Measurements from ENCODE around the gene ZNF839.
A peak's percentile ranks its signal among the peaks of the same experiment; 100 is the strongest.
"Not testable (repeated sequence)": the region's sequence is repeated elsewhere in the genome, so short reads cannot be mapped to it uniquely, and the experiment has no call there.

Gene ZNF839

GRCh38 chr14:102319351-102320032, at the start of gene ZNF839:
Gene ZNF839, plus strand, starts transcription at chr14:102319746. Its CDS starts 20 bp downstream, at chr14:102319766.
- DNase-seq, result peak; percentile 95

DNA sequence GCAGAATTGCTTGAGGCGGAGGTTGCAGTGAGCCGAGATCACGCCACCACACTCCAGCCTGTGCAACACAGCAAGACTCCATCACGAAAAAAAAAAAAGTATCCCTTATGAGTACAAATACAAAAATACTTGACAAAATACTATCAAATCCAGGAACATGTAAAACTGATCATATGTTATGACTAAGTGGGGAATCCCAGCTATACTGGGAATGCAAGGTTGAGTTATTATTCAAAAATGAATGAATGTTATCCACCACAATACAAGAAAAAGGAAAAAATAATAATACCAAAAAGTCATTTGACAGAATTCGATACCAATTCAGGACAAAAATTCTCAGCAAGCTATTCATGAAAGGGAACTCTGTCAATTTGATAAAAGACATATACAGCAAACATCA, 47.2 kb upstream of the ZNF839 start:
- no peak for DNase-seq

DNA sequence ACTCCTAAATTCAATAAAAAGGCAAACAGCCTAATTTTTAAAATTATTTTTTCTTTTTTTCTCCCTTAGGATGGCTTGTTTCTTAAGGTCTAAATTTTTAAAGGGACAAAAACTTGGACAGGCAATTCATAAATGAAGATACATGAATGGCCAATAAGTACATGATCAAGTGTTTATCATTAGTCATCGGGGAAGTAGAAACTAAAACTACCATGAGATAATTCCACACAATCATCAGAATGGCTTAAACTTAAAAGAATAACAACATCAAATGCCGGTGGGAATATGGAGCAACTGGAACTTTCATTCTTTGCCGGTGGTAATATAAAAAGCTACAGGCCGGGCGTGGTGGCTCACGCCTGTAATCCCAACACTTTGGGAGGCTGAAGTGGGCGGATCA, 43.7 kb upstream of the ZNF839 start:
- no peak for DNase-seq

DNA sequence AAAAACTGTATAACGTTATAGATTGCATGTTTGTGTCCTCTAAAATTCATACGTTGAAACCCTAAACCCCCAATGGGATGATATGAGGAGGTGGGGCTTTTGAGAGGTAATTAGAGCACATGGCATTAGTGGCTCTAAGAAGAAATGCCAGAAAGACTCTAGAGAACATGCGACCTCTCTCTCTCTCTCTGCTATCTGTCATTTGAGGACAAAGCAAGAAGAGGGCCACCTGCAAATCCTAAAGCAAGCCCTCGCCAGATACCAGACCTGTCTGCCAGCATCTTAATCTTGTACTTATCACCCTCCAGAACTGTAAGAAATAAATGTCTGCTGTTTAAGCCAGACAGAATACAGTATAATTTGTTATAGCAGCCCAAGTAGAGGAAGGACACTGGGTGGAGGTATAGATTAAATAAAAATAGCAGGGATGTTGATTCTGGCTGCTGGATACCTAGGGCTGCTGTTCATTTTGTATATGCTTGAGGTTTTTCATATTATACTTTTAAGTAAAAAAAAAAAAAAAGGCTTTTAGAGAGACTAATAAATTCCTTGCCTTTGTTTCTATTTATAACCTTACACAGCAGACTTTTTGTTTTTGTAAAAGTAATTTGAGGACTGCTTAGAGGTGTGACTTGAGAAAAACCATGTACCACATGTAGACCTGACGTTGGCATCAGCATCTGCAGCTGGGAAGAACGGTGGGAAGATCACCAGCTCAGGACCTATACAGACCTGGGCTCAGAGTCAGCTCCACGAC, 41.5 kb upstream of the ZNF839 start:
- DNase-seq, result no peak

DNA sequence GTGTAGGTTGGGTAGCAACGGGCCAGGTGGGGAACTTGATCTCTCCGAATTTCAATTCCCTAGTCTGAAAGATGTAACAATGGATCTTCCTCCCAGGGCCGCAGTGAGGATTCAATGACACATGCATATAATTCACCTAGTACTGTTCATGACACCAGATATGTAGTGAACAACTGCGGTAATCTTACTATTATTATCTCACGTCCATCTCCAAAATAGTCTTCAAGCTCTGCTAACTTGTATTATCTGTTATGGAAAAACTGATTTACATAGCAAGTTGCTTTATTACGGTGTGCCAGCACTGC, 41.0 kb upstream of the ZNF839 start:
- DNase-seq, result no peak

GRCh38 chr14:102279282-102279681, 40.3 kb upstream of the ZNF839 start:
- DNase-seq, result no peak

DNA sequence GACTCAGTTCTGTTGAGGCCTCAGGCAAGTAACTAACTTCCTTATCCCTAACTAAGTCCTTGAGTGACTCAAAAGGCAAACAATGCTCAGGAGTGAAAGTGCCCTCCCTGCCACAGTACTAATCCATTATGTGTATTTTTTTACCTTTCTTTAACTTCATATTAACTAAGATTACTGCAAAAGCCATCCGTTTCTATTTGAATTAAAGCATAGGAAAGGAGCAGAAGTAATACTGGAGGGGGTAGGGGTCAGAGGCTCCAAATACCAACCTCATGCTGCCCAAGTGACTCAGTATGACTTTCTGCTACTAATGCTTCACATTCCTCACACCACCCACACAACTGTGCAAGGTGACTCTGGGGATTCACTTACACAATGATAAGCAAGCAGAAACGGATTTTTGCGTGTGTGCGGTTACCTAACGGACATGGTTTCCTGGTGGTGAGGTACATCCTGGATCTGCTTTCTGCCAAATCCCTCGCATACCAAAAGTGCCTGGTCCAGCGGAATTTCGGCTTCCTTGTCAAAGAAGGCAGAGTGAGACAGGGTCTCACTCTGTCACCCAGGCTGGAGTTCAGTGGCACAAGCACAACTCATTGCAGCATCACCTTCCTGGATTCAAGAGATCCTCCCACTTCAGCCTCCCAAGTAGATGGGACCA, 39.7 kb upstream of the ZNF839 start:
- DNase-seq, result no peak

GRCh38 chr14:102280376-102280962, 39.1 kb upstream of the ZNF839 start:
- DNase-seq, result no peak

DNA sequence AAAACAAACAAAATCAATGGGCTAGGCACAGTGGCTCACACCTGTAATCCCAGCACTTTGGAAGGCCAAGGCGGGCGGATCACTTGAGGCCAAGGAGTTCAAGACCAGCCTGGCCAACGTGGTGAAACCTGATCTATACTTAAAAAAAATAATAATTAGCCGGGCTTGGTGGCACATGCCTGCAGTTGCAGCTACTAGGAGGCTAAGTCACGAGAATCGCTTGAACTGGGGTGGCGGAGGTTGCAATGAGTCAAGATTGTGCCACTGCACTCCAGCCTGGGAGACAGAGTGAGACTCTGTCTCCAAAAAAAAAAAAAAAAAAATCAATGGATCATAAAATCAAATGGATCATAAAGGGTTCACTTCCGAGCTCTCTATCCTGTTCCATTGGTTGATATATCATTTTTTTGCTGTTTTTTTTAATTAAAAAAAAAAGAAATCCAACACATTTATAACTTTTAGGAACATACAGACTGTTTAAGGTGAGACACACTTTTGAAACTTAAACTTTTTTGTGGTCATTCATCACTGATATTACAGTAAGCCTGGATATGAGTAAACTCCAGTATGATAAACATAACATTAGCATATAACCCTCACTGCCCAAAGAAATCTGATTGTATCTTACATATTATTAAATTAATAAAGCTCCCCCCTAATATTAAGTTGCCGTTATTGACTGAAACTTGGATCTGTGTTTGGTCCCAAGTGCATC, 36.6 kb upstream of the ZNF839 start:
- DNase-seq, result no peak

DNA sequence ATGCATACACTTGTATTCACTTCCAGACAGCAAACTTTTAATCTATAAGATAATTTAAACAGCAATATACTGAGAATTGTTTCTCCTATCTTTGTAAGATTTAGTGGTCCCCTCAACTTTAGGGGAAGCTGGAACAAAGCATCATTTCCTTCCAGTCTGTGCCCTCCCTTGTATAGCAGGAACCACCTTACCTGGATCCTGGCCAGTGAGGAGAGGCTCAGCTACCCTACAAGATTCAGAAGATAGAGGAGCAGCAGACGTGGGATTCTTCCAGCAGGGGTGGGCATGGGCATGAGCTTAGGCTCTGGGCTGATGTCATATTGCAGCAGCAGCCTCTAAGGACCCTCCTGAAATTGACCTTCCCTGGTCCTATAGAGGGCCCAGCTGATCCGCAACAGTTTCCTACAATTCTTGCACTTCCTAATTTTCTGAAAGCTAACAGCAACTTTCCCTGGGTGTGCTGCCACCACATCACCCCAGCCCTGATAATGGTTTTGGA, 35.9 kb upstream of the ZNF839 start:
- no peak for DNase-seq

- no peak for DNase-seq
These were observed 34.4 kb upstream of the ZNF839 start for GRCh38 chr14:102285106-102285505.

GRCh38 chr14:102288139-102288538, 31.4 kb upstream of the ZNF839 start:
- no peak for DNase-seq

DNA sequence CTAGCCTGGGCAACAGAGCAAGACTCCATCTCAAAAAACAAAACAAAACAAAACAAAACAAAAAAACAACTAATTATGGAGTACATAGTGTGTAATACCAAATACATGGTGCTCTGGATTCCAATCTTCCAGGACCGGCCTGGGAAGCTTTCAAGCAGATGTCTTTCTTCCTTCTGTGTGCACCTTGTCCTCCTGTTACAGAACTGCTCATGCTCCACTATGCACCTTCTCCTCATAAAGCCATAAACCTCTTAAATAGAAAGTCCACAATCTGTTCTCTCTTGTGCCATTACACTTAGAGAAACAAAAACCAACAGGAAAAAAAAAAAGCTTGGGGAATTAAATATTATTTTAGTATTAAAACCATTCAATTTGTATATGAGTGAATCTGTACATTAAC, 27.1 kb upstream of the ZNF839 start:
- DNase-seq, result no peak

DNA sequence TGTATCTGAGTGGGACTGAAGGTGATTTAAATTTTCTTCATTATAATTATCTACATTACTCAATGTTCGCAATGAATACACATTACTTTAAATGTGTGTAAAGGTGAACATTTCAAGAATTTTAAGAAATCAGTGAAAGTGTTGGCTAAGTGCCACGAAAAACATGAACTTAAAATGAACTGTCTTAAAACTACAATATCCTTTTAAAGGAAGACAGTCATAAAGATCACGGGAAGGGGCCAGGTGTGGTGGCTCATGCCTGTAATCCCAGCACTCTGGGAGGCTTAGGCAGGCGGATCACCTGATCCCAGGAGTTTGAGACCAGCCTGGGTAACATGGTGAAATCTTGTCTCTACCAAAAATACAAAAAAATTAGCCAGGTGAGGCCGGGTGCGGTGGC, 25.8 kb upstream of the ZNF839 start:
- no peak for DNase-seq

DNA sequence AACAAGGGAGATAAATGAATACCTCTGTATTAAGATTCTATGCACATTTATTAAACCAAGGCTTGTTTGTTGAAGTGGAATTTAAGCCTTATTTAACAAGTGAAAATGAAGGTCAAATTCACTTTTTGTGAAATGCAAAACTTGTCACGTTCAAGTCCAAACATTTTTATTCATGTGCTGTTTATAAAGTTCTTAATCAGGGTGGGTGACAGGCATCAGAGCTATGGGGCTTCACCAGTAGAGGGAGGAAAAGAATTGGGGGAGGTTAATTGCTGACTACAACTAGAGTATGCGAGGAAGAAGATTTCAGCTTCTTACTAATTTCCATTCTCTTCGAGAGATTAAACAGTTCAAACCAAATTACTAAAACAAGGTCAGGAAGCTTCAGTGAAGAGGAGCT, 24.3 kb upstream of the ZNF839 start:
- DNase-seq, result no peak

GRCh38 chr14:102297436-102298170, 21.9 kb upstream of the ZNF839 start:
- DNase-seq, result no peak

GRCh38 chr14:102298303-102299070, 21.1 kb upstream of the ZNF839 start:
- DNase-seq, result not testable (repeated sequence)

DNA sequence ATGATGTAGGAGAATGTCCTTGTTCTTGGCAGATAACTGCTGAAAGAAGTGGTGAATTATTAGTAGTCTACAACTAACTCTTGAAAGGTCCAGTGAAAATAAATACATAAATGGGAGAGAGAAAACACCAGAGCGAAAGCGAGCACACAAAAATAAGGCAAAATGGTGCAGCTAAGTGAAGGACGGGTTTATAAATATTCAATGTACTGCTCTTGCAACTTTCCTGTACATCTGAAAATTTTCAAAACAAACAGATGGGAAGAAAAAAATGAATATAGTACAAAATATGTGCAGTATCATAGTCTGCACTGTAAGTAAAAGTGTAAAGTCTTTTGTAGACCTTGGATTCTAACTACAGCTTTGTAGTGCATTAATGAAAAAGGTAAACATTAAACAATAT, 15.9 kb upstream of the ZNF839 start:
- no peak for DNase-seq

- DNase-seq, result peak; percentile 98
These were observed 14.7 kb upstream of the ZNF839 start, which contains the start of gene MOK for GRCh38 chr14:102304611-102305506. Gene MOK, minus strand, starts transcription at chr14:102305164. Its CDS starts 196 bp downstream, at chr14:102304968.
